HEK293 (cell line): Measurements from ENCODE around the gene S1PR3.

Experiments used
- SP3 ChIP-seq: fragments of 450-650 bp; formaldehyde crosslinking; IDR thresholded peaks from 2 replicates; pipeline ENCODE4 v1.5.1; 2016; ENCODE audit warnings: missing biosample characterization, missing genetic modification characterization
- ZNF664 ChIP-seq: fragments of 450-650 bp; formaldehyde crosslinking; IDR thresholded peaks from 2 replicates; pipeline ENCODE4 v1.5.1; 2016; ENCODE audit warnings: missing biosample characterization, missing genetic modification characterization
- TF ChIP-seq, protein P1 (sequence below): fragments of 450-650 bp; formaldehyde crosslinking; IDR thresholded peaks from 2 replicates; pipeline ENCODE4 v1.5.1; 2016; ENCODE audit warnings: missing biosample characterization, missing genetic modification characterization

DNA sequence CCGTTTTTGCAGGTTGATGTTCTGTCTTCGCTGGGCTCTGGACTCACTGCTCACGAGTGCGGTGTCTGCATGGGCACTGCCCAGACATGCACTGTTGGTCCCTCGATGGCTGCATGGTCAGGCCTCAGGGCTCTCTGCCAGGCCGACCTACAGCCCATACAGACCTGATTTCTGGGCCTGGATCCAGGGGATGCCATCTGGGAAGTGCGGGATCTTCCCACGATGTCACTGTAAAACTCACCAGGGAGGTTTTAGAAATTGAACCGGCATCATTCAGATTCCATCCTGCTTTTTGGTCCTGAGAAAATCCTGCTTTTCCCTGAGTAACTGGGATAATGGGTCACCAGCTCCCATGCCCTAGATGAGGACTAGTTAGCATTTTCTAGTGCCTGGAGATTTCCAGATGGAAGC, 9.1 kb downstream of the S1PR3 start:
- TF ChIP-seq ZNF664 (tag by site-specific recombination) (no peak), SP3 (tag by site-specific recombination) (no peak)
- TF ChIP-seq, protein P1, sequence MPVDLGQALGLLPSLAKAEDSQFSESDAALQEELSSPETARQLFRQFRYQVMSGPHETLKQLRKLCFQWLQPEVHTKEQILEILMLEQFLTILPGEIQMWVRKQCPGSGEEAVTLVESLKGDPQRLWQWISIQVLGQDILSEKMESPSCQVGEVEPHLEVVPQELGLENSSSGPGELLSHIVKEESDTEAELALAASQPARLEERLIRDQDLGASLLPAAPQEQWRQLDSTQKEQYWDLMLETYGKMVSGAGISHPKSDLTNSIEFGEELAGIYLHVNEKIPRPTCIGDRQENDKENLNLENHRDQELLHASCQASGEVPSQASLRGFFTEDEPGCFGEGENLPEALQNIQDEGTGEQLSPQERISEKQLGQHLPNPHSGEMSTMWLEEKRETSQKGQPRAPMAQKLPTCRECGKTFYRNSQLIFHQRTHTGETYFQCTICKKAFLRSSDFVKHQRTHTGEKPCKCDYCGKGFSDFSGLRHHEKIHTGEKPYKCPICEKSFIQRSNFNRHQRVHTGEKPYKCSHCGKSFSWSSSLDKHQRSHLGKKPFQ (tag by site-specific recombination) = no peak
